Activated CD4-positive, alpha-beta T cell treated with anti-CD3 and anti-CD28 coated beads, Interleukin-2, amount 10 ng/mL, durations not matched to agents 24 days and 14 days (primary cell): Measurements from ENCODE around the gene PLAU. TPM values are rescaled to one million over a fixed set of nuclear protein-coding genes. Genes with fewer than 3 reads are reported as not detected.
A peak's percentile ranks its signal among the peaks of the same experiment; 100 is the strongest.
"Not testable (repeated sequence)": the region's sequence is repeated elsewhere in the genome, so short reads cannot be mapped to it uniquely, and the experiment has no call there.

Experiments used
- DNase-seq: peaks from one replicate; pipeline ENCODE4 v3.0.0; 2022
- H3K27ac Mint-ChIP-seq: one replicate; pipeline ENCODE4 v1.8.0; 2022; ENCODE audit warnings: mild to moderate bottlenecking, mixed read lengths
- H3K27me3 Mint-ChIP-seq: one replicate; pipeline ENCODE4 v1.8.0; 2022; ENCODE audit warnings: mixed read lengths
- H3K36me3 Mint-ChIP-seq: one replicate; pipeline ENCODE4 v1.8.0; 2022; ENCODE audit warnings: low read depth, mild to moderate bottlenecking, mixed read lengths
- H3K4me1 Mint-ChIP-seq: one replicate; pipeline ENCODE4 v1.8.0; 2021; ENCODE audit warnings: mixed read lengths
- H3K4me3 Mint-ChIP-seq: one replicate; pipeline ENCODE4 v1.8.0; 2022; ENCODE audit warnings: mild to moderate bottlenecking, moderate library complexity, mixed read lengths
- H3K9me3 Mint-ChIP-seq: one replicate; pipeline ENCODE4 v1.8.0; 2021; ENCODE audit warnings: mixed read lengths
- intact Hi-C: fragments of 100-400 bp; cut with micrococcal nuclease; formaldehyde crosslinking; loops from one replicate; pipeline ENCODE4 v1.15.1; 2023
- total RNA-seq: library from RNA; stranded (reverse); gene quantifications from 2 replicates; pipeline ENCODE4 v1.2.3, GENCODE V29; 2022

Gene PLAU
- total RNA-seq, 1 donor from 2014 or later = 0.72 TPM

- H3K36me3 Mint-ChIP-seq, intact Hi-C loops, DNase-seq, H3K27ac Mint-ChIP-seq, H3K4me3 Mint-ChIP-seq, H3K4me1 Mint-ChIP-seq, H3K9me3 Mint-ChIP-seq: not testable (repeated sequence)
- peaks cover 15% of the 10 kb centered on the region for H3K27me3 Mint-ChIP-seq
Observed at GRCh38 chr10:73895381-73895780, 15.6 kb upstream of the PLAU start.

GRCh38 chr10:73897693-73898092, 13.2 kb upstream of the PLAU start:
- peaks cover 23% of the 10 kb centered on the region for H3K27me3 Mint-ChIP-seq
- peaks cover 8% of the 10 kb centered on the region for H3K4me1 Mint-ChIP-seq
- DNase-seq = no peak

GRCh38 chr10:73898730-73899410, 12.1 kb upstream of the PLAU start:
- intact Hi-C loops = no loop called here
- peaks cover 8% of the 10 kb centered on the region for H3K4me1 Mint-ChIP-seq
- no peak overlapping the region for H3K27ac Mint-ChIP-seq
- H3K36me3 Mint-ChIP-seq = no peaks in the 10 kb centered on the region
- H3K27me3 Mint-ChIP-seq = peaks cover 23% of the 10 kb centered on the region
- DNase-seq = no peak
- no peak overlapping the region for H3K4me3 Mint-ChIP-seq
- no peaks in the 10 kb centered on the region for H3K9me3 Mint-ChIP-seq

More at GRCh38 chr10:73897693-73898092, 13.2 kb upstream of the PLAU start:
- Mint-ChIP-seq H3K27ac (no peak overlapping the region), H3K4me3 (no peak overlapping the region), H3K36me3 (no peaks in the 10 kb centered on the region), H3K9me3 (no peaks in the 10 kb centered on the region)
- intact Hi-C loops = no loop called here

GRCh38 chr10:73899423-73899822, 11.5 kb upstream of the PLAU start:
- H3K27me3 Mint-ChIP-seq = peaks cover 25% of the 10 kb centered on the region
- no peaks in the 10 kb centered on the region for H3K9me3 Mint-ChIP-seq
- no peak overlapping the region for H3K27ac Mint-ChIP-seq
- H3K4me1 Mint-ChIP-seq = peaks cover 4% of the 10 kb centered on the region
- no peak overlapping the region for H3K4me3 Mint-ChIP-seq
- intact Hi-C loops = no loop called here
- no peak for DNase-seq
- no peaks in the 10 kb centered on the region for H3K36me3 Mint-ChIP-seq

GRCh38 chr10:73900064-73900463, 10.9 kb upstream of the PLAU start:
- peaks cover 4% of the 10 kb centered on the region for H3K4me1 Mint-ChIP-seq
- no peaks in the 10 kb centered on the region for H3K36me3 Mint-ChIP-seq
- intact Hi-C loops = no loop called here
- no peak for DNase-seq
- H3K27me3 Mint-ChIP-seq = peaks cover 25% of the 10 kb centered on the region
- no peak overlapping the region for H3K27ac Mint-ChIP-seq
- H3K9me3 Mint-ChIP-seq = no peaks in the 10 kb centered on the region
- no peak overlapping the region for H3K4me3 Mint-ChIP-seq

GRCh38 chr10:73901261-73901660, 9.7 kb upstream of the PLAU start:
- Mint-ChIP-seq H3K36me3 (no peaks in the 10 kb centered on the region), H3K4me3 (no peak overlapping the region), H3K4me1 (peaks cover 5% of the 10 kb centered on the region), H3K27me3 (peaks cover 25% of the 10 kb centered on the region), H3K9me3 (no peaks in the 10 kb centered on the region), H3K27ac (no peak overlapping the region)
- intact Hi-C loops = no loop called here
- no peak for DNase-seq

- Mint-ChIP-seq H3K27me3 (peaks cover 25% of the 10 kb centered on the region), H3K27ac (no peak overlapping the region)
Observed at GRCh38 chr10:73902351-73902750, 8.6 kb upstream of the PLAU start.

GRCh38 chr10:73905256-73906020, 5.5 kb upstream of the PLAU start:
- H3K4me1 Mint-ChIP-seq = peaks cover 30% of the 10 kb centered on the region
- H3K9me3 Mint-ChIP-seq = no peaks in the 10 kb centered on the region
- DNase-seq = no peak
- intact Hi-C loops = no loop called here
- H3K4me3 Mint-ChIP-seq = no peak overlapping the region
- no peaks in the 10 kb centered on the region for H3K36me3 Mint-ChIP-seq
- no peak overlapping the region for H3K27ac Mint-ChIP-seq
- H3K27me3 Mint-ChIP-seq = peaks cover 23% of the 10 kb centered on the region

More at GRCh38 chr10:73902351-73902750, 8.6 kb upstream of the PLAU start:
- peaks cover 9% of the 10 kb centered on the region for H3K4me1 Mint-ChIP-seq
- H3K4me3 Mint-ChIP-seq = no peak overlapping the region
- H3K36me3 Mint-ChIP-seq = no peaks in the 10 kb centered on the region
- H3K9me3 Mint-ChIP-seq = no peaks in the 10 kb centered on the region
- intact Hi-C loops = no loop called here
- no peak for DNase-seq

- Mint-ChIP-seq H3K4me3 (no peak overlapping the region), H3K27ac (no peak overlapping the region), H3K9me3 (no peaks in the 10 kb centered on the region), H3K27me3 (peaks cover 24% of the 10 kb centered on the region), H3K36me3 (no peaks in the 10 kb centered on the region), H3K4me1 (peaks cover 39% of the 10 kb centered on the region)
- DNase-seq = no peak
- intact Hi-C loops = no loop called here
Observed at GRCh38 chr10:73906524-73907447, 4.1 kb upstream of the PLAU start.

GRCh38 chr10:73907841-73908517, 3.0 kb upstream of the PLAU start:
- H3K27ac Mint-ChIP-seq = peak overlapping the region; percentile 60
- H3K36me3 Mint-ChIP-seq = no peaks in the 10 kb centered on the region
- intact Hi-C loops = no loop called here

GRCh38 chr10:73908853-73909539, 1.9 kb upstream of the PLAU start:
- H3K4me1 Mint-ChIP-seq = peaks cover 43% of the 10 kb centered on the region
- intact Hi-C loops = no loop called here
- H3K9me3 Mint-ChIP-seq = no peaks in the 10 kb centered on the region
- H3K27ac Mint-ChIP-seq = peak overlapping the region; percentile 75
- no peaks in the 10 kb centered on the region for H3K36me3 Mint-ChIP-seq
- peak; percentile 79 for DNase-seq
- peak overlapping the region; percentile 66 for H3K4me3 Mint-ChIP-seq
- peaks cover 33% of the 10 kb centered on the region for H3K27me3 Mint-ChIP-seq

More at GRCh38 chr10:73907841-73908517, 3.0 kb upstream of the PLAU start:
- Mint-ChIP-seq H3K4me3 (peak overlapping the region; percentile 21), H3K9me3 (no peaks in the 10 kb centered on the region), H3K4me1 (peaks cover 43% of the 10 kb centered on the region), H3K27me3 (peaks cover 28% of the 10 kb centered on the region)
- DNase-seq = no peak

GRCh38 chr10:73909540-73910115, 1.3 kb upstream of the PLAU start:
- Mint-ChIP-seq H3K4me3 (peak overlapping the region; percentile 81), H3K27ac (no peak overlapping the region), H3K36me3 (no peaks in the 10 kb centered on the region), H3K27me3 (peaks cover 33% of the 10 kb centered on the region), H3K9me3 (no peaks in the 10 kb centered on the region), H3K4me1 (peaks cover 43% of the 10 kb centered on the region)
- intact Hi-C loops = loop anchor here (2.0 to 5.0 kb wide), 2 partner anchors 23 to 48 kb away; no protein-coding TSS in a partner anchor
- DNase-seq = no peak
